GM12874 (cell line): ENCODE results near the gene APBB1IP.

Experiments
- TF ChIP-seq, protein P1 (sequence below): IDR thresholded peaks from 2 replicates; pipeline ENCODE4 v1.5.1; 2011; ENCODE audit warnings: low read depth, mild to moderate bottlenecking, control low read depth, low read length, moderate library complexity; ENCODE audit not compliant: insufficient read depth

The APBB1IP gene

GRCh38 chr10:26436848-26437247 lies 1.3 kb upstream of the APBB1IP start:
- TF ChIP-seq, protein P1, sequence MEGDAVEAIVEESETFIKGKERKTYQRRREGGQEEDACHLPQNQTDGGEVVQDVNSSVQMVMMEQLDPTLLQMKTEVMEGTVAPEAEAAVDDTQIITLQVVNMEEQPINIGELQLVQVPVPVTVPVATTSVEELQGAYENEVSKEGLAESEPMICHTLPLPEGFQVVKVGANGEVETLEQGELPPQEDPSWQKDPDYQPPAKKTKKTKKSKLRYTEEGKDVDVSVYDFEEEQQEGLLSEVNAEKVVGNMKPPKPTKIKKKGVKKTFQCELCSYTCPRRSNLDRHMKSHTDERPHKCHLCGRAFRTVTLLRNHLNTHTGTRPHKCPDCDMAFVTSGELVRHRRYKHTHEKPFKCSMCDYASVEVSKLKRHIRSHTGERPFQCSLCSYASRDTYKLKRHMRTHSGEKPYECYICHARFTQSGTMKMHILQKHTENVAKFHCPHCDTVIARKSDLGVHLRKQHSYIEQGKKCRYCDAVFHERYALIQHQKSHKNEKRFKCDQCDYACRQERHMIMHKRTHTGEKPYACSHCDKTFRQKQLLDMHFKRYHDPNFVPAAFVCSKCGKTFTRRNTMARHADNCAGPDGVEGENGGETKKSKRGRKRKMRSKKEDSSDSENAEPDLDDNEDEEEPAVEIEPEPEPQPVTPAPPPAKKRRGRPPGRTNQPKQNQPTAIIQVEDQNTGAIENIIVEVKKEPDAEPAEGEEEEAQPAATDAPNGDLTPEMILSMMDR, result no peak

- TF ChIP-seq, protein P1, result no peak
These were observed 597 bp downstream of the APBB1IP start for GRCh38 chr10:26438534-26439341.

GRCh38 chr10:26439406-26440087 lies 1.4 kb downstream of the APBB1IP start:
- TF ChIP-seq, protein P1, result no peak

- TF ChIP-seq, protein P1, result no peak
These were observed 1.9 kb downstream of the APBB1IP start for GRCh38 chr10:26440088-26440470.

DNA sequence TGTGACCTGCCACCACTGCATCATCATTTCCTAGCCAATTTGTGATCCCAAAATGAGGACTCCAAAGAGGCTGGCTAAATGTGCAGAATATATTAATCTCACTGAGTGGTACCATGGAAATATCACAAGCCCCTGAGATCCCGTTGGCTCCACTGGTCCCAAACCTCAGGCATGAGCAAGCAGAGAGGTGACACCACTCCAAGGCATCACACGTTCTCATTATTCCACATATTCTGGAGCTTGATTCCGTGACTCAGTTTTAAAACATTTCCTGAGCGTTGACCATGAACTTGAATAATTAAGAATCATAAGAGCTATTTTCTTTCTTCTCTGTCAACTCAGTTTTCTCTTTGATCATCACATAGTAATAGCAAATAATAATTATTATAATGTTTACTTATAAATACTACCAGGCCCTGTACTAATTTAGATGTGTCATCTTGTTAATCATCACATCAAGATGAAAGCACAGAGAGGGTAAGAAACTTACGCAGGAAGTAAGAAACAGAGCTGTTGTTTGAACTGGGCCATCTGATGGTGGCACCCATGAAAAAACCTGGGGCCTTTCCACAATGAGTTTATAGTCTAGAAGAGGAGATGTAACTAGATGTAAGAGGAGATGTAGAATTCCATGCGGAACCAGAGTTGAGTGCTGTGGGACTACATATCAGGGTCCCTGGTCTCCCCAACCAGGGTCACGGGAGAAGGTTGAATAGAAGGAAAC lies 3.5 kb downstream of the APBB1IP start:
- TF ChIP-seq, protein P1, result no peak

- TF ChIP-seq, protein P1, result peak; percentile 11; the same call in 1 of the 2 replicates
These were observed 7.4 kb downstream of the APBB1IP start for GRCh38 chr10:26445411-26446031.

DNA sequence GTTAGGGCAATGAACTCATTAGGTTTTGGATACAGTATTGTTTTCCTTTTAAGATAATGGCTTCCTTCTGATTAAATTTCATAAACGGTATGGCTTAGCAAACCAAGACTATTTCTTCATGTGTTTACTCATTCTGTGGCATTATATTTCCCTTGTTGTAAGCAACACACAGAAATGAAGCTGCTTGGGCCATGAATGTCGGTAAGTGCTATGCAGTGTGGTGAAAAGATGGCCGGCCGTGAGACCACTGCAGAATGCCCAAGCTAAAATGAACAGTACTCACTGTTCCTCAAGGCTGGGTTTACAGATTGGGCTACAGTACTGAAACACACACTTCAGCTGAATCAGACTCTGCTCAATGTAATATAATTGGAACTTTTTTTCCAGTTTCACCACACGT lies 8.1 kb downstream of the APBB1IP start:
- TF ChIP-seq, protein P1, result no peak
